SU-DHL-6 (cell line): ENCODE data around the gene E2F3.

Experiments used
- H2AFZ ChIP-seq: fragments of 200-600 bp; sonication (generic); 2 replicates; pipeline ENCODE4 v1.6.1; 2014; ENCODE audit warnings: low read depth, mild to moderate bottlenecking, moderate library complexity, mixed read lengths, antibody characterized with exemption, low read length; ENCODE audit not compliant: severe bottlenecking
- H3F3A ChIP-seq: fragments of 200-600 bp; shearing (Covaris generic); 2 replicates; pipeline ENCODE4 v1.6.0; 2016; ENCODE audit warnings: antibody characterized with exemption, mild to moderate bottlenecking; ENCODE audit not compliant: insufficient read depth
- H3K27ac ChIP-seq: fragments of 200-600 bp; sonication (generic); 2 replicates; pipeline ENCODE4 v1.5.1; 2016; ENCODE audit warnings: low read depth, mild to moderate bottlenecking, low read length, moderate library complexity, mixed read lengths
- H3K27me3 ChIP-seq: fragments of 200-600 bp; sonication (generic), shearing (Covaris generic); 2 replicates; pipeline ENCODE4 v1.6.0; 2014; ENCODE audit warnings: mild to moderate bottlenecking, low read length
- H3K36me3 ChIP-seq: fragments of 200-600 bp; sonication (generic); 2 replicates; pipeline ENCODE4 v1.6.1; 2014; ENCODE audit warnings: mild to moderate bottlenecking, low read length, mixed read lengths
- H3K4me2 ChIP-seq: fragments of 300-600, 200-600 bp; shearing (Covaris generic), sonication (generic); 2 replicates; pipeline ENCODE4 v1.6.0; 2014; ENCODE audit warnings: low read length, low read depth, mild to moderate bottlenecking; ENCODE audit not compliant: poor library complexity, severe bottlenecking
- H3K4me3 ChIP-seq: fragments of 200-600 bp; sonication (generic); 2 replicates; pipeline ENCODE4 v1.5.1; 2014; ENCODE audit warnings: antibody characterized with exemption, low read length, mild to moderate bottlenecking, mixed read lengths; ENCODE audit not compliant: insufficient read depth, poor library complexity, severe bottlenecking
- H3K79me2 ChIP-seq: fragments of 200-600 bp; sonication (generic); 2 replicates; pipeline ENCODE4 v1.6.1; 2014; ENCODE audit warnings: mild to moderate bottlenecking, low read length, moderate library complexity; ENCODE audit not compliant: insufficient read depth
- H3K9ac ChIP-seq: fragments of 200-600 bp; sonication (generic); 2 replicates; pipeline ENCODE4 v1.7.0; 2014; ENCODE audit warnings: mild to moderate bottlenecking, low read length
- H3K9me2 ChIP-seq: fragments of 200-600 bp; sonication (generic); replicated peaks from 2 replicates; pipeline ENCODE4 v1.6.1; 2014; ENCODE audit warnings: low read length; ENCODE audit not compliant: insufficient read depth
- H3K9me3 ChIP-seq: fragments of 200-600 bp; sonication (generic); 2 replicates; pipeline ENCODE4 v1.6.1; 2014; ENCODE audit warnings: low read length, mixed read lengths; ENCODE audit not compliant: insufficient read depth
- H4K20me1 ChIP-seq: fragments of 200-600 bp; sonication (generic); 2 replicates; pipeline ENCODE4 v1.6.1; 2014; ENCODE audit warnings: low read depth, mild to moderate bottlenecking, antibody characterized with exemption, low read length, moderate library complexity, mixed read lengths
- EZH2phosphoT487 ChIP-seq: fragments of 200-600 bp; sonication (generic), shearing (Covaris generic); conservative IDR thresholded peaks from 2 replicates; pipeline ENCODE4 v1.6.1; 2018; ENCODE audit warnings: mild to moderate bottlenecking, antibody characterized with exemption, low read length, moderate library complexity, mixed read lengths
- TF ChIP-seq, protein P1 (sequence below): fragments of 200-600 bp; sonication (generic); IDR thresholded peaks from one replicate; pipeline ENCODE4 v1.5.1; 2017; ENCODE audit warnings: antibody characterized with exemption, mild to moderate bottlenecking, low read length, moderate library complexity; ENCODE audit not compliant: insufficient read depth, poor library complexity, severe bottlenecking

E2F3 gene

DNA sequence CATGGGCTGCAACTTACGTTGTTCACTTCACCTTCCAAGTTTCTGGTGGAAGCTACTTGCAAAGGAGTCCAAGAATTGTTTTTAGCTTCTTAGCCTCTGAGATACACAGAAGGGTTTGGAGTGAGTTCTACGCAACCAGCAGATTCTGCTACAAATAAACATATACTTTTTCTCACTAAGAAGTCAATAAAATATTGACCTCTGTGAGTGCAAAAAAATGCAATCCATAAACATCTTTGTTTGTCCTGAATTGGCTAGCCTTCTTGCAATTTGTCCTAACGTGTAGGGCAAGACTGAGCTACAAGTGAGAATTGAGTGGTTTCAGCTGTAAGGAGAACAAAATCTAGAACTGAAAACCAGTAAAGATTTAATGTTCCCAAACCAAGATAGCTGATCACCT, 26.2 kb upstream of the E2F3 start:
- H3K9ac ChIP-seq: no peak overlapping the region
- no peaks in the 10 kb centered on the region for H3K36me3 ChIP-seq

DNA sequence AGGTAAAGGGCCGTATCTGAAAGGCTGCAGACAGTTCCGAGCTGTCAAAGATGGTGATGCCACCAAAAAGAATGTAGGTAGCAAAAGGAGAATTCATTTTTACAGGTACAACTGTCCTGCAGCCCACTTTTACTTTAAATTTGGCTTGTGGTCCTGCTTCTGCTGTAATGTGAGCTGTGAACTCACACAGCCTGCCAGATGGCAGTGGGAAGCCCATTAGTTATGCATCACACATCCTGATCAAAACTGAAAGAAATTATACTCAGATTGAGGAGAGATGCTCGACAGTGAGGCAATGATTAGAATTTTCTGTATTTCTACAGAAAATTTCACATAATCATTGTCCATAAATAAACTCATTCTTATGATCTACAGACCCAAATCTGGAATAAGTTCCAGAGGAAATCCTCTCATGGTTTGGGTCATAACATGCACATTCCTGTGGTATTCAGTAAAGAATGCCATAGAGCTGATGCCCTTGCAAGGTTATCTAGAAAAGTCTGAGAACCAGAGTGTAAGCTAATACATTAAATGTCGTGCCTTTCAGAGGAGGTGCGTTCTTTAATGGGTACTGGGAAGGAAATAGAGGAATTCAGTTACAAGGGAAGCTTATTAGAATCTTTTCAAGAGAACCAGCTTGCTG, 23.9 kb upstream of the E2F3 start:
- Histone ChIP-seq H4K20me1 (no peaks in the 10 kb centered on the region), H3K9me2 (no peaks in the 10 kb centered on the region), H3F3A (no peaks in the 10 kb centered on the region), H3K9ac (no peak overlapping the region), H3K27ac (no peak overlapping the region), H3K79me2 (no peaks in the 10 kb centered on the region), H3K36me3 (no peaks in the 10 kb centered on the region), H3K27me3 (no peaks in the 10 kb centered on the region), H3K9me3 (no peaks in the 10 kb centered on the region), H3K4me3 (no peak overlapping the region), H3K4me2 (no peak overlapping the region), H2AFZ (no peak overlapping the region)
- TF ChIP-seq, protein P1, sequence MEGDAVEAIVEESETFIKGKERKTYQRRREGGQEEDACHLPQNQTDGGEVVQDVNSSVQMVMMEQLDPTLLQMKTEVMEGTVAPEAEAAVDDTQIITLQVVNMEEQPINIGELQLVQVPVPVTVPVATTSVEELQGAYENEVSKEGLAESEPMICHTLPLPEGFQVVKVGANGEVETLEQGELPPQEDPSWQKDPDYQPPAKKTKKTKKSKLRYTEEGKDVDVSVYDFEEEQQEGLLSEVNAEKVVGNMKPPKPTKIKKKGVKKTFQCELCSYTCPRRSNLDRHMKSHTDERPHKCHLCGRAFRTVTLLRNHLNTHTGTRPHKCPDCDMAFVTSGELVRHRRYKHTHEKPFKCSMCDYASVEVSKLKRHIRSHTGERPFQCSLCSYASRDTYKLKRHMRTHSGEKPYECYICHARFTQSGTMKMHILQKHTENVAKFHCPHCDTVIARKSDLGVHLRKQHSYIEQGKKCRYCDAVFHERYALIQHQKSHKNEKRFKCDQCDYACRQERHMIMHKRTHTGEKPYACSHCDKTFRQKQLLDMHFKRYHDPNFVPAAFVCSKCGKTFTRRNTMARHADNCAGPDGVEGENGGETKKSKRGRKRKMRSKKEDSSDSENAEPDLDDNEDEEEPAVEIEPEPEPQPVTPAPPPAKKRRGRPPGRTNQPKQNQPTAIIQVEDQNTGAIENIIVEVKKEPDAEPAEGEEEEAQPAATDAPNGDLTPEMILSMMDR: no peak
- no peak for TF ChIP-seq EZH2phosphoT487

More for the DNA sequence above, 26.2 kb upstream of the E2F3 start:
- no peak overlapping the region for H2AFZ ChIP-seq
- H3K27me3 ChIP-seq: no peaks in the 10 kb centered on the region
- no peak overlapping the region for H3K4me2 ChIP-seq
- no peaks in the 10 kb centered on the region for H4K20me1 ChIP-seq
- TF ChIP-seq, protein P1: no peak
- TF ChIP-seq EZH2phosphoT487: no peak
- no peaks in the 10 kb centered on the region for H3K79me2 ChIP-seq
- no peaks in the 10 kb centered on the region for H3K9me2 ChIP-seq
- no peak overlapping the region for H3K4me3 ChIP-seq
- H3K9me3 ChIP-seq: no peaks in the 10 kb centered on the region
- H3F3A ChIP-seq: no peaks in the 10 kb centered on the region
- H3K27ac ChIP-seq: no peak overlapping the region

DNA sequence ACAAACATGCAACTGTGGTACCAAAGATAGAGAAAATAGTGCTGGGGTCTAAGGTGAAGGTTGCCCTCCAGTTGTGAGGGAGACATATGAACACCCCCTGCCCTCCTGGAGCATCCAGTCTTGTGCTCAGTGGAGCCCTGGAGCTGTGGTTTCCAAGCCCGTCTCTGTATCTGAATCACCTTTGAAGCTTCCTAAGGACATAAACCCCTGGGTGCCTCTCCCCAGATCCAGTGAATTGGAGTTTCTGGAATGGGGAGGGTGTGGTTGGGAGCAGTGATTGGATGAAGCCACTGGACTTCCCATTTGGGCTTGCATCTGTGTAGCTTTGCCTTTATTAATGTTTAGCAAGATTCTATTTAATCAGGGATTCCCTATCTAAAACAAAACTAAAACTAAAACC, 22.4 kb upstream of the E2F3 start:
- H3K9me2 ChIP-seq: no peaks in the 10 kb centered on the region
- no peak overlapping the region for H3K4me2 ChIP-seq
- no peaks in the 10 kb centered on the region for H3K79me2 ChIP-seq
- H3K36me3 ChIP-seq: no peaks in the 10 kb centered on the region
- H3F3A ChIP-seq: no peaks in the 10 kb centered on the region
- H4K20me1 ChIP-seq: no peaks in the 10 kb centered on the region
- H3K4me3 ChIP-seq: no peak overlapping the region
- H3K9ac ChIP-seq: no peak overlapping the region
- no peak overlapping the region for H2AFZ ChIP-seq
- TF ChIP-seq, protein P1: no peak
- TF ChIP-seq EZH2phosphoT487: no peak
- no peaks in the 10 kb centered on the region for H3K27me3 ChIP-seq
- H3K9me3 ChIP-seq: no peaks in the 10 kb centered on the region
- no peak overlapping the region for H3K27ac ChIP-seq
